Thoracic aorta (tissue), 2 donors: Measurements from ENCODE around the gene OTX2. TPM values are rescaled to one million over a fixed set of nuclear protein-coding genes. Genes with fewer than 3 reads are reported as not detected.

Experiments
- ATAC-seq: fragments of 150-250 bp; one replicate; pipeline ENCODE4 v1.8.0; 2017; ENCODE audit warnings: low read depth; ENCODE audit not compliant: insufficient number of reproducible peaks, low FRiP score
- DNase-seq: peaks from one replicate; pipeline ENCODE4 v3.0.0-alpha.2; 2020; ENCODE audit warnings: low spot score
- H3K27ac ChIP-seq, 2 donors: fragments of 200-600 bp; sonication (generic); 1 replicate in 1 of 2; 2 replicates in 1 of 2; pipeline ENCODE4 v1.5.1; 2016; ENCODE audit warnings: mild to moderate bottlenecking in 2 of 2, moderate library complexity in 2 of 2
- H3K27me3 ChIP-seq: fragments of 200-600 bp; sonication (generic); replicated peaks from 2 replicates; pipeline ENCODE4 v1.6.0; 2016; ENCODE audit warnings: mild to moderate bottlenecking; ENCODE audit not compliant: insufficient read depth
- H3K36me3 ChIP-seq: fragments of 200-600 bp; sonication (generic); one replicate; pipeline ENCODE4 v1.5.1; 2016
- H3K4me1 ChIP-seq, 2 donors: fragments of 200-600 bp; sonication (generic); 1 replicate in 1 of 2; 2 replicates in 1 of 2; pipeline versions ENCODE4 v1.5.1 to v1.6.0; 2016; ENCODE audit warnings: low read depth in 2 of 2, mild to moderate bottlenecking in 1 of 2; ENCODE audit not compliant: control insufficient read depth in 1 of 2
- H3K4me3 ChIP-seq: fragments of 200-600 bp; sonication (generic); 2 replicates; pipeline ENCODE4 v1.5.1; 2016; ENCODE audit warnings: mild to moderate bottlenecking
- H3K9me3 ChIP-seq: fragments of 200-600 bp; sonication (generic); 2 replicates; pipeline ENCODE4 v1.5.1; 2016
- CTCF ChIP-seq: fragments of 200-600 bp; sonication (generic); IDR thresholded peaks from one replicate; pipeline ENCODE4 v1.5.1; 2019; ENCODE audit warnings: antibody characterized with exemption
- total RNA-seq, 2 donors: library from RNA; depleted of rRNA; stranded (reverse); fragments of >200 nt; gene quantifications; one replicate each; pipeline versions ENCODE4 v1.1.0 to v1.2.3, GENCODE V29; 2016

OTX2 gene
- total RNA-seq, 2 donors from 2014 or later, result not detected

DNA sequence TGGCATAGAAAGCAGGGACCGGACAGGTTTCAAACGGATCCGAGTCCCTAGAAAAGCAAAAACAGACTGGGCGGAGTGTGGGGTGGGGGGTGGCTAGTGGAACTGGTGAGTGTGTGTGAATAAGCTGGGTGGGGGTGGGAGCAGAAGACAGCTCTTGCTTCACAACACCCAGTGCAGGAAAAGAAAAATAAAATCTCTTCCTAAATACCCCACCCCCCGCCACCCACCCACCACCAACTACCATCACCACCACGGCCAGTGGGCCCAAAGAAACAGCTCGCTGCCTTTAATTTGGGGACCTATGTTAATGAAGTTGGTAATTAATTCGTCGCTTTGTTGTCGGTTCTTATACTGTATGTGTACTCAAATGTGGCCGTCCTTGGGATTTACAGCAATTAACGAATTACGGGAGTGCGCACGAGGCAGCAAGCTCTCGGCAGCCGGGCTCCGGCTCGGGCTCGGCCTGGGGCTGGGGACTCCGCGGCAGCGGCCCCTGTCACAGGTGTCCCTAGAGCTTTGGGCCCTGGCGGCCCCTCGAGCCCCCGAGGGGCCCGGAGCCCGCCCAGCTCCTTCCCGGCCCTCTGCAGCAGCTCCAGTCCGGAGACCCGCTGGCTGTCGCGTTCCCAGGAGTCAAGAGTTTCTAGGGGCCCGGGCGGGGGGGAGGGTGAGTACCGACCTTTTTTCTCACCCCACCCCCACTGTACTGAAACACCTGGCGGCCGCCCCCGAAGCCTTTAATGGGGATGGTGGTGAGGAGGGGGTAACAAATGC, 1.5 kb upstream of the OTX2 start:
- peaks cover 26% of the 10 kb centered on the region for H3K27me3 ChIP-seq
- ATAC-seq, result no peak
- H3K9me3 ChIP-seq, result no peaks in the 10 kb centered on the region
- H3K4me3 ChIP-seq, result no peak overlapping the region
- no peak overlapping the region for H3K27ac ChIP-seq
- DNase-seq, result no peak
- peaks cover 11 to 18% of the 10 kb centered on the region in 2 donors for H3K4me1 ChIP-seq
- TF ChIP-seq CTCF, result no peak
- no peaks in the 10 kb centered on the region for H3K36me3 ChIP-seq

DNA sequence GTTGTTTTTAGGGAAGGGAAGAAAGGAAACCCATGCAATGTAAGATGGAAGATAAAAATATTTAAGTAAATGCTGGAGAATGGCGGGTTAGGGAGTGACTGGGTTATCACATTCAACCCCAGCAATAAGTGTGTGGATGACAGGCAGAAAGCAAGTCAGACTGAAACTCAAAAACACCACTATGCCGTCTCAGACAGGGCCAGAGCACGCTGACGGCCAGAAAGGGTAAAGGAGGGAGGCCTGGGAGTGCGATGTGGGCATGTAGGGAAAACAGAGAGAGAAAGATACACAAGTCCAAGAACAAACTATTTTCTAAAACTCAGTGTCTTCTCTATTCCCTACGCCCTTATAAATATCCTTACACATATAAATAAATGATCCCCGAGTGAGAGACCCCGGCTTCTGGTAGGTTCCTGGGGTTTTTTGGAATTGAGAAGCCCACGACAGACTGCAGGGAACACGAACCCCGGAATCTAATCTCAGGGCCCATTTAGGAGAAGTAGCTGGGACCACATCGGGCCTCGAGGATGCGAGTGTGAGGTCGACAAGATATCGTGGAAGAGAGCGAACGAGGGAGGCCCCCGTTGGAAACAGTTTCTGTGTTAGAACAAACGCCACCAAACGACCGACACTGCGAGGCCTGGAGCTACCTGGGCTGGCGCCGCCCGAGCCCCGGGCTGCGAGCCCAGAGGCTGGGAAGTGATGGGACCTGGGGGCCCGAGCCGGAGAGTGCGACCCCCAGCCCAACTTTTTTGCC, 735 bp upstream of the OTX2 start:
- Histone ChIP-seq H3K4me1 (peaks cover 11 to 18% of the 10 kb centered on the region in 2 donors), H3K27me3 (peaks cover 26% of the 10 kb centered on the region), H3K27ac (no peak overlapping the region), H3K4me3 (no peak overlapping the region), H3K36me3 (no peaks in the 10 kb centered on the region), H3K9me3 (no peaks in the 10 kb centered on the region)
- DNase-seq (no peak), ATAC-seq (no peak)
- no peak for TF ChIP-seq CTCF

DNA sequence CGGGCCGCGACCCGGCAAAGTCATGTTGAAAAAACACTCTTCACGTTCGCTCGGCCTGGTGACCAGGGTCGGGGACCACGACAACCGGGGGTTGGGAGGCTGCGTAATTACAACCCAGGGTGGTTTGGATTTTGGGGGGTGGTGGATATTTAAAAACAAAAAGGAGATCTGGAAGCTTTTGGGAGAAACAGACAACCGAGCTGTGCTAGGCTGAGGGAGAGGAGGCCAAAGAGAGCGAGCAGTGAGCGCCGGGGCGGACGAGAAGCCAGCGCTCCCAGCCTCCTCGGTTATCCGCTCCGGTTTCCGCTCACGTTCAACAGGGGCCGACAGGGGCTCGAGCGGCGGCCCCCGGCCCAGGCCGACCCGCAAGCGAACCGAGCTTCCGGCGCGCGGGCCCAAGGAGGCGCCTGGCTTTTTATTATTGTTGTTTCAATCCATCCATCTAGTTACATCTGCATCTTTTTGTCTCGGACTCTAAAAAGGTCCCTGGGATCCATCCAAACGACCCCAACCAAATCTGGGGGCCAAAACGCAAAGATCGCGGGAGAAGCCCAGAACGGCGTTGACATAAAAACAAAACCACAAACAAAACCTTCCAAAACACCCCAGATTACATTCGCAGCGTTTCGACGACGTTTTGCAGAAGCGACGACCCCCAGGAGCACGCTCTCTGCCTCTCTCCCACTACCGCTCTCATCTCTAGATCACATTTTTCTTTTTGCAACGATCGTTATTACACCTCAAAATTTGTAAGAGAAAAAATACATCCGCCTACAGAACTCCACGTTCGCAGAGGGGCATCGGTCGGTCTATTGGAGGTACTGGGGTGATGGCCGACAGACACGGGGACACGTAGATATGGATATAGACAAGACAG, 771 bp downstream of the OTX2 start:
- H3K36me3 ChIP-seq, result no peaks in the 10 kb centered on the region
- H3K27me3 ChIP-seq, result peaks cover 26% of the 10 kb centered on the region
- no peak for TF ChIP-seq CTCF
- ATAC-seq (no peak), DNase-seq (no peak)
- H3K4me1 ChIP-seq, result peaks cover 11 to 18% of the 10 kb centered on the region in 2 donors
- no peaks in the 10 kb centered on the region for H3K9me3 ChIP-seq
- no peak overlapping the region for H3K27ac ChIP-seq
- H3K4me3 ChIP-seq, result peak overlapping the region; percentile 51

- ATAC-seq (no peak), DNase-seq (no peak)
- Histone ChIP-seq H3K36me3 (no peaks in the 10 kb centered on the region), H3K27me3 (peaks cover 26% of the 10 kb centered on the region), H3K9me3 (no peaks in the 10 kb centered on the region), H3K4me3 (peak overlapping the region; percentile 51), H3K4me1 (peaks cover 11 to 18% of the 10 kb centered on the region in 2 donors), H3K27ac (no peak overlapping the region)
- TF ChIP-seq CTCF, result no peak
Observed at GRCh38 chr14:56808383-56809269, 1.7 kb downstream of the OTX2 start.
